Lung (tissue), 12 donors: Measurements from ENCODE around the gene ZNF317. TPM values are rescaled to one million over a fixed set of nuclear protein-coding genes. Genes with fewer than 3 reads are reported as not detected.

Experiments used
- ATAC-seq: fragments of 200-7000 bp; cut with Tn5 transposase; one replicate; pipeline ENCODE4 v1.9.1; 2020; ENCODE audit warnings: moderate number of reproducible peaks; ENCODE audit not compliant: insufficient read depth, low FRiP score
- DNase-seq, 3 donors: peaks; one replicate each; pipeline ENCODE4 v3.0.0-alpha.2; 2013 to 2017
- H3K27ac ChIP-seq, 2 donors: one replicate each; pipeline ENCODE4 v1.5.1; 2013; ENCODE audit warnings: mild to moderate bottlenecking in 2 of 2, moderate library complexity in 2 of 2, control low read depth in 1 of 2, inconsistent platforms in 1 of 2, low read depth in 1 of 2, low read length in 1 of 2
- H3K27me3 ChIP-seq, 3 donors: one replicate each; pipeline ENCODE4 v1.5.1; 2013; ENCODE audit warnings: low read length in 2 of 3; ENCODE audit not compliant: control insufficient read depth in 3 of 3, insufficient read depth in 3 of 3
- H3K36me3 ChIP-seq, 4 donors: one replicate each; pipeline ENCODE4 v1.5.1; 2013; ENCODE audit warnings: low read length in 4 of 4, mild to moderate bottlenecking in 1 of 4, moderate library complexity in 1 of 4; ENCODE audit not compliant: control insufficient read depth in 4 of 4, insufficient read depth in 4 of 4
- H3K4me1 ChIP-seq, 5 donors: one replicate each; pipeline ENCODE4 v1.5.1; 2013; ENCODE audit warnings: low read length in 5 of 5, mild to moderate bottlenecking in 2 of 5, moderate library complexity in 1 of 5; ENCODE audit not compliant: control insufficient read depth in 5 of 5, insufficient read depth in 5 of 5
- H3K4me3 ChIP-seq: one replicate; pipeline ENCODE4 v1.5.1; 2013; ENCODE audit warnings: mild to moderate bottlenecking, control low read depth, moderate library complexity
- H3K9ac ChIP-seq, 2 donors: one replicate each; pipeline ENCODE4 v1.5.1; 2013; ENCODE audit warnings: low read length in 2 of 2, control low read depth in 1 of 2; ENCODE audit not compliant: insufficient read depth in 1 of 2
- H3K9me3 ChIP-seq, 4 donors: one replicate each; pipeline ENCODE4 v1.5.1; 2013; ENCODE audit warnings: low read length in 3 of 4, mild to moderate bottlenecking in 1 of 4, moderate library complexity in 1 of 4; ENCODE audit not compliant: control insufficient read depth in 4 of 4, insufficient read depth in 3 of 4
- WGBS, 2 donors: extraction: QIAGEN DNeasy Blood & Tissue Kit; methylation state at CpG; one replicate each; pipeline ENCODE4 v1.1.7; 2013; 5-methylcytosine and 5-hydroxymethylcytosine counted together
- polyA plus RNA-seq, 2 donors: library from polyadenylated mRNA; stranded (reverse); fragments of 200-250 nt; gene quantifications; one replicate each; pipeline ENCODE4 v1.2.1, GENCODE V29; 2013
- total RNA-seq, 2 donors: library from RNA; depleted of rRNA in 1 of 2; stranded (reverse); fragments of >200 nt in 1 of 2; gene quantifications; one replicate each; pipeline ENCODE4 v1.2.1, GENCODE V29; 2014 to 2021
- TF ChIP-seq, protein P1 (sequence below): IDR thresholded peaks from 2 replicates; pipeline ENCODE4 v1.5.1; 2012; ENCODE audit warnings: mild to moderate bottlenecking; ENCODE audit errors: control extremely low read depth, extremely low read depth
- donor health status: control.
- donor health status: control.
- donor health status: Bipolar disorder and iron deficiency.
- donor health status: healthy.
- donor health status: DM: yes; HTN: yes; CAD: no.

The ZNF317 gene
- total and polyA plus RNA-seq, 4 donors = 14.7 to 35.2 (median 28.8) TPM

DNA sequence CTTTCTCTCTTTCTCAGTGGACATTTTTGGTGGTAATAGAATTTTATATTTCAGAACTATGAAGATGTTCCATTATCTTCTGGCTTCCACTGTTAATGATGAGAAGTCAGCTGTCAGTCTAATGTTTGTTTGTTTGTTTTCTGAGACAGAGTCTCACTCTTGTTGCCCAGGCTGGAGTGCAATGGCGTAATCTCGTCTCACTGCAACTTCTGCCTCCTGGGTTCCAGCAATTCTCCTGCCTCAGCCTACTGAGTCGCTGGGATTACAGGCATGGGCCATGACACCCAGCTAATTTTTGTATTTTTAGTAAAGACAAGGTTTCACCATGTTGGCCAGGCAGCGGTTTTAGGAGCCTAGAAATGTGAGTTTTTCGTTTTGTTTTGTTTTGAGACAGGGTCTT, 4.7 kb downstream of the ZNF317 start:
- H3K27me3 ChIP-seq = no peaks in the 10 kb centered on the region
- no peak overlapping the region for H3K27ac ChIP-seq
- TF ChIP-seq, protein P1, sequence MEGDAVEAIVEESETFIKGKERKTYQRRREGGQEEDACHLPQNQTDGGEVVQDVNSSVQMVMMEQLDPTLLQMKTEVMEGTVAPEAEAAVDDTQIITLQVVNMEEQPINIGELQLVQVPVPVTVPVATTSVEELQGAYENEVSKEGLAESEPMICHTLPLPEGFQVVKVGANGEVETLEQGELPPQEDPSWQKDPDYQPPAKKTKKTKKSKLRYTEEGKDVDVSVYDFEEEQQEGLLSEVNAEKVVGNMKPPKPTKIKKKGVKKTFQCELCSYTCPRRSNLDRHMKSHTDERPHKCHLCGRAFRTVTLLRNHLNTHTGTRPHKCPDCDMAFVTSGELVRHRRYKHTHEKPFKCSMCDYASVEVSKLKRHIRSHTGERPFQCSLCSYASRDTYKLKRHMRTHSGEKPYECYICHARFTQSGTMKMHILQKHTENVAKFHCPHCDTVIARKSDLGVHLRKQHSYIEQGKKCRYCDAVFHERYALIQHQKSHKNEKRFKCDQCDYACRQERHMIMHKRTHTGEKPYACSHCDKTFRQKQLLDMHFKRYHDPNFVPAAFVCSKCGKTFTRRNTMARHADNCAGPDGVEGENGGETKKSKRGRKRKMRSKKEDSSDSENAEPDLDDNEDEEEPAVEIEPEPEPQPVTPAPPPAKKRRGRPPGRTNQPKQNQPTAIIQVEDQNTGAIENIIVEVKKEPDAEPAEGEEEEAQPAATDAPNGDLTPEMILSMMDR = no peak
- WGBS, 2 donors = 97% methylated on average over 5 of the region's 5 CpGs
- DNase-seq (no peak), ATAC-seq (no peak)
- peaks cover 0 to 22% (median 13%) of the 10 kb centered on the region in 4 donors for H3K36me3 ChIP-seq
- peaks cover 4 to 21% (median 14%) of the 10 kb centered on the region in 4 donors for H3K9me3 ChIP-seq
- H3K4me1 ChIP-seq = peaks cover 0 to 10% (median 6%) of the 10 kb centered on the region in 5 donors
- H3K9ac ChIP-seq = no peak overlapping the region
- no peak overlapping the region for H3K4me3 ChIP-seq

DNA sequence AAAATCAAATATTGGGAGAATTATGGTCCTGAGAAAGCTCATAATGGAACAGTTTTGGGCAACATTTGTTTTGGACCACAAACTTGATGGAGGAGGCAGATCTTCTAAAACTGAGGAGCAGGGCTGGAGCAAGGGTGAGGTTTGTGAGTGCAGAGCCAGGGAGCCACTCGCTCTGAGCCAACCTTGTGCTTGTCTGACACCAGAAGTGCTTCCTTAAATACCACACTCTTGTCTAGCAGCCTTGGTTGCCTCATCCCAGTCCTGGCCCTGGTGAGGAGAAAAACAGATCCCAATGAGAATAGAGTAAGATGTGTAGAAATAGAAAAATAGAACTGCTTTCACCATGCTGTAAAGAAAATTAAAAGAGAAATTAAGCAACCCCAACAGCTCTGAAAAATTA, 6.7 kb downstream of the ZNF317 start:
- H3K36me3 ChIP-seq = peaks cover 0 to 19% (median 14%) of the 10 kb centered on the region in 4 donors
- H3K4me1 ChIP-seq = peaks cover 0 to 11% (median 0%) of the 10 kb centered on the region in 5 donors
- H3K27ac ChIP-seq = no peak overlapping the region
- TF ChIP-seq, protein P1 = no peak
- no peak overlapping the region for H3K4me3 ChIP-seq
- H3K9ac ChIP-seq = no peak overlapping the region
- H3K9me3 ChIP-seq = peaks cover 6 to 25% (median 15%) of the 10 kb centered on the region in 4 donors
- ATAC-seq = no peak
- DNase-seq = no peak
- WGBS, 2 donors = 98 to 100% methylated on average over 1 of the region's 1 CpG
- no peaks in the 10 kb centered on the region for H3K27me3 ChIP-seq

- WGBS, 2 donors = 93 to 98% methylated on average over 3 of the region's 3 CpGs
- ATAC-seq = no peak
- Histone ChIP-seq H3K9me3 (peaks cover 9 to 32% (median 17%) of the 10 kb centered on the region in 4 donors), H3K4me3 (no peak overlapping the region), H3K9ac (no peak overlapping the region), H3K36me3 (peaks cover 0 to 35% (median 18%) of the 10 kb centered on the region in 4 donors), H3K27me3 (no peaks in the 10 kb centered on the region), H3K27ac (no peak overlapping the region), H3K4me1 (peaks cover 0 to 11% (median 0%) of the 10 kb centered on the region in 5 donors)
- TF ChIP-seq, protein P1 = no peak
- no peak for DNase-seq
These were observed 8.5 kb downstream of the ZNF317 start for GRCh38 chr19:9148697-9149096.

GRCh38 chr19:9149997-9150396, 9.8 kb downstream of the ZNF317 start:
- no peak for ATAC-seq
- no peak overlapping the region for H3K9ac ChIP-seq
- no peaks in the 10 kb centered on the region for H3K27me3 ChIP-seq
- peaks cover 0 to 40% (median 18%) of the 10 kb centered on the region in 4 donors for H3K36me3 ChIP-seq
- no peak overlapping the region for H3K27ac ChIP-seq
- WGBS, 2 donors = 94% methylated on average over 4 of the region's 4 CpGs
- peaks cover 7 to 33% (median 13%) of the 10 kb centered on the region in 4 donors for H3K9me3 ChIP-seq
- TF ChIP-seq, protein P1 = no peak
- H3K4me1 ChIP-seq = peaks cover 0 to 11% (median 0%) of the 10 kb centered on the region in 5 donors
- H3K4me3 ChIP-seq = no peak overlapping the region
- DNase-seq = no peak
